HG02610 (cell line): Measurements from ENCODE around the gene ATIC.

ENCODE experiments used
- ATAC-seq: cut with Tn5 transposase; IDR thresholded peaks from one replicate; pipeline ENCODE4 v1.9.1; 2021; ENCODE audit warnings: mild to moderate bottlenecking, moderate library complexity; ENCODE audit not compliant: unreplicated experiment

Gene ATIC

GRCh38 chr2:215374642-215375466 is 63.0 kb downstream of the ATIC start:
- ATAC-seq = no peak

- no peak for ATAC-seq
Measured at GRCh38 chr2:215375467-215375830, 63.6 kb downstream of the ATIC start.

GRCh38 chr2:215376103-215376780 is 64.4 kb downstream of the ATIC start:
- ATAC-seq = no peak

GRCh38 chr2:215377283-215377682 is 65.4 kb downstream of the ATIC start:
- no peak for ATAC-seq

GRCh38 chr2:215378045-215378444 is 66.2 kb downstream of the ATIC start:
- ATAC-seq = no peak

GRCh38 chr2:215379039-215379438 is 67.2 kb downstream of the ATIC start:
- no peak for ATAC-seq

- ATAC-seq = no peak
Measured at GRCh38 chr2:215379948-215380347, 68.1 kb downstream of the ATIC start.

- no peak for ATAC-seq
Measured at GRCh38 chr2:215380699-215381098, 68.8 kb downstream of the ATIC start.

- ATAC-seq = no peak
Measured at GRCh38 chr2:215382011-215382410, 70.2 kb downstream of the ATIC start.

GRCh38 chr2:215382480-215382879 is 70.6 kb downstream of the ATIC start:
- ATAC-seq = no peak

- ATAC-seq = no peak
Measured at GRCh38 chr2:215383652-215384279, 71.9 kb downstream of the ATIC start.

- ATAC-seq = no peak
Measured at GRCh38 chr2:215384710-215385109, 72.9 kb downstream of the ATIC start.

GRCh38 chr2:215386566-215386965 is 74.7 kb downstream of the ATIC start:
- ATAC-seq = no peak

- ATAC-seq = no peak
Measured at GRCh38 chr2:215388002-215388728, 76.3 kb downstream of the ATIC start.

- no peak for ATAC-seq
Measured at GRCh38 chr2:215390550-215390913, 78.7 kb downstream of the ATIC start.

GRCh38 chr2:215391531-215391930 is 79.7 kb downstream of the ATIC start:
- no peak for ATAC-seq

GRCh38 chr2:215392164-215392563 is 80.3 kb downstream of the ATIC start:
- ATAC-seq = no peak

- ATAC-seq = no peak
Measured at GRCh38 chr2:215392687-215393270, 80.9 kb downstream of the ATIC start.

- ATAC-seq = no peak
Measured at GRCh38 chr2:215394102-215394805, 82.4 kb downstream of the ATIC start.

GRCh38 chr2:215395687-215396460 is 84.0 kb downstream of the ATIC start:
- ATAC-seq = no peak
